GM06990 (cell line): ENCODE data around the gene ADGRG3.

Source experiments
- DNase-seq: peaks from one replicate; pipeline ENCODE4 v3.0.0-alpha.2; 2011; ENCODE audit not compliant: insufficient read length; ENCODE audit errors: extremely low read depth
- H3K27me3 ChIP-seq: replicated peaks from 2 replicates; pipeline ENCODE4 v1.6.0; 2011; ENCODE audit warnings: low read length; ENCODE audit not compliant: control insufficient read depth, insufficient read depth
- H3K36me3 ChIP-seq: 2 replicates; pipeline ENCODE4 v1.5.1; 2011; ENCODE audit warnings: low read length; ENCODE audit not compliant: control insufficient read depth, insufficient read depth
- H3K4me3 ChIP-seq: replicated peaks from 2 replicates; pipeline ENCODE4 v1.5.1; 2011; ENCODE audit warnings: low read depth, mild to moderate bottlenecking, control low read depth, low read length
- TF ChIP-seq, protein P1 (sequence below): IDR thresholded peaks from 2 replicates; pipeline ENCODE4 v1.5.1; 2011; ENCODE audit warnings: low read length, control low read depth, mild to moderate bottlenecking, inconsistent platforms; ENCODE audit not compliant: insufficient read depth, poor library complexity, severe bottlenecking

ADGRG3 gene

GRCh38 chr16:57639172-57639887 is 28.8 kb upstream of the ADGRG3 start:
- Histone ChIP-seq H3K27me3 (peaks cover 6% of the 10 kb centered on the region), H3K36me3 (no peaks in the 10 kb centered on the region), H3K4me3 (no peak overlapping the region)
- TF ChIP-seq, protein P1, sequence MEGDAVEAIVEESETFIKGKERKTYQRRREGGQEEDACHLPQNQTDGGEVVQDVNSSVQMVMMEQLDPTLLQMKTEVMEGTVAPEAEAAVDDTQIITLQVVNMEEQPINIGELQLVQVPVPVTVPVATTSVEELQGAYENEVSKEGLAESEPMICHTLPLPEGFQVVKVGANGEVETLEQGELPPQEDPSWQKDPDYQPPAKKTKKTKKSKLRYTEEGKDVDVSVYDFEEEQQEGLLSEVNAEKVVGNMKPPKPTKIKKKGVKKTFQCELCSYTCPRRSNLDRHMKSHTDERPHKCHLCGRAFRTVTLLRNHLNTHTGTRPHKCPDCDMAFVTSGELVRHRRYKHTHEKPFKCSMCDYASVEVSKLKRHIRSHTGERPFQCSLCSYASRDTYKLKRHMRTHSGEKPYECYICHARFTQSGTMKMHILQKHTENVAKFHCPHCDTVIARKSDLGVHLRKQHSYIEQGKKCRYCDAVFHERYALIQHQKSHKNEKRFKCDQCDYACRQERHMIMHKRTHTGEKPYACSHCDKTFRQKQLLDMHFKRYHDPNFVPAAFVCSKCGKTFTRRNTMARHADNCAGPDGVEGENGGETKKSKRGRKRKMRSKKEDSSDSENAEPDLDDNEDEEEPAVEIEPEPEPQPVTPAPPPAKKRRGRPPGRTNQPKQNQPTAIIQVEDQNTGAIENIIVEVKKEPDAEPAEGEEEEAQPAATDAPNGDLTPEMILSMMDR, result no peak
- peak; percentile 23 for DNase-seq

DNA sequence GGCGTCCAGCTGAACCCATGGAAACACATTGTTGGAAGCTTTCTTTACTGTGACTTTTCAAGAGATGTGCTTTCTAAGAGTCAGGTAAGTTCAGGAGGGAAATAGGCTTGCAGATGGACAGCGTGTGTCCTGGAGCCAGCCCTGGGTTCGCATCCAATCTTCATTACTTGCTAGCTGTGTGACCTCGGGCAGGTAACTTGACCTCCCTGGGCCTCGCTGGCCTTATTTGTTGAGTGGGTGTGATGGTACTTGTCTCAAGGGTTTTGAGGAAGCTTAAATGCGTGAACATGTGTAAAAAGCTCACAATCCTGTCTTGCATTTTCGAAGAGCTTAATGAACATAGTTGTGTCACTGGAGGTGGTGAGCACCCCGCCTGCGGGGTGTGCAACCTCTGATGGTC is 27.9 kb upstream of the ADGRG3 start:
- TF ChIP-seq, protein P1, result no peak
- H3K27me3 ChIP-seq, result peaks cover 6% of the 10 kb centered on the region
- H3K4me3 ChIP-seq, result no peak overlapping the region
- no peak for DNase-seq
- H3K36me3 ChIP-seq, result no peaks in the 10 kb centered on the region

DNA sequence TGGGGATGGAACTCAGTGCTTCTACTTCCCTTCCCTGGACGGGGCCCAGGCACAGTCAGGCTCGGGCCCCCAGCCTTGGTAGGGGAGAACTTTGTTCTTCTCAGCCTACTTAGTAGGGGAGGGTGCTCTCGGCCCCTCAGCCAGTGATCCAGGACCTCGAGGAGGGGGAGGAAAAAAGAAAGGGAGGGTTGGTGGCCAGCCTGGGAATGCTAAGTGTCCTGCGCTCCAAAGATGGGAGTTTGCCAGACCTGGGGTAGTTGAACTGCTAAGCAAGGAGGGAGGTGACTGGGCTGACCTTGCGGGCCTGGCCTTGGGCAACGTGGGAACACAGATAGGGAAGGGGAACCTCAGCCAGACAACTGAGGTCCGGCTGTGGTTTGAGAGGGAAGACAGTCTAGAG is 27.5 kb upstream of the ADGRG3 start:
- TF ChIP-seq, protein P1, result no peak
- peaks cover 6% of the 10 kb centered on the region for H3K27me3 ChIP-seq
- H3K4me3 ChIP-seq, result no peak overlapping the region
- DNase-seq, result no peak
- no peaks in the 10 kb centered on the region for H3K36me3 ChIP-seq

GRCh38 chr16:57642160-57643135 is 25.7 kb upstream of the ADGRG3 start:
- no peak for DNase-seq
- Histone ChIP-seq H3K4me3 (no peak overlapping the region), H3K36me3 (no peaks in the 10 kb centered on the region), H3K27me3 (peaks cover 4% of the 10 kb centered on the region)
- TF ChIP-seq, protein P1, result no peak

- TF ChIP-seq, protein P1, result no peak
- DNase-seq, result no peak
- Histone ChIP-seq H3K4me3 (no peak overlapping the region), H3K36me3 (no peaks in the 10 kb centered on the region), H3K27me3 (peaks cover 4% of the 10 kb centered on the region)
These were observed 24.8 kb upstream of the ADGRG3 start for GRCh38 chr16:57643147-57643874.
